ENCODE results near the gene CX3CL1.

DNA sequence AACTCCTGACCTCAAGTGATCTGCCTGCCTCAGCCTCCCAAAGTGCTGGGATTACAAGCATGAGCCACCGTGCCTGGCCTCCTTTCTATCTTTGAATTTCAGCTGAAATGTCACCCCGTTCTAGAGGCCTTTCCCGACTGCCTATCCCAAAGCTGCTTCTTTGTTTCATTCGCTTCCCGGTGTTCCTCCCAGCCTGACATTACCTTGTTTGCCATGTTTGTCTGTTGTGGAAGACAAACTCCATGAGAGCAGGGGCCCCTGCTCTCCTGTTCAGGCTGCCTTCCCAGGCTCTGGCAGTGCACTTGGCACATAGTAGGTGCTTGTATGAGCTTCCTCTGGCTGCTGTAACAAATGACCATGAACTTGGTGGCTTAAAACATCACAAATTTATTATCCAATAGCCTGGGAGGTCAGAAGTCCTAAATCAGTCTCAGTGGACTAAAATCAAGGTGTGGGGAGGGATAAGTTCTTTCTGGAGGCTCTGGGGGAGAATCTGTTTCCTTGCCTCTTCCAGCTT lies 16.3 kb upstream of the CX3CL1 start:
- TF ChIP-seq SOX5 (CRISPR knock-in tag; IDR thresholded peaks at IDR 0.05; ENCODE audit: borderline replicate concordance) (no peak), ZFP36 (IDR thresholded peaks at IDR 0.05; ENCODE audit: borderline replicate concordance, low read depth, low read length, partially characterized antibody) (no peak), ARHGAP35 (CRISPR knock-in tag; IDR thresholded peaks at IDR 0.05; ENCODE audit: borderline replicate concordance) (no peak), HMG20B (CRISPR knock-in tag; conservative IDR thresholded peaks at IDR 0.05) (no peak), SCMH1 (CRISPR knock-in tag; IDR thresholded peaks at IDR 0.05; ENCODE audit: borderline replicate concordance) (no peak), SMARCE1 (IDR thresholded peaks at IDR 0.05; ENCODE audit: borderline replicate concordance) (no peak), CBFB (CRISPR knock-in tag; IDR thresholded peaks at IDR 0.05) (no peak), JUND (CRISPR knock-in tag; IDR thresholded peaks at IDR 0.05) (no peak), POLR2A (IDR thresholded peaks at IDR 0.05; ENCODE audit: insufficient read depth in 1 of 2, low read depth in 2 of 2, low read length in 2 of 2) (no peak), ZNF274 (CRISPR knock-in tag; IDR thresholded peaks at IDR 0.05) (no peak)
- TF ChIP-seq, protein P1, sequence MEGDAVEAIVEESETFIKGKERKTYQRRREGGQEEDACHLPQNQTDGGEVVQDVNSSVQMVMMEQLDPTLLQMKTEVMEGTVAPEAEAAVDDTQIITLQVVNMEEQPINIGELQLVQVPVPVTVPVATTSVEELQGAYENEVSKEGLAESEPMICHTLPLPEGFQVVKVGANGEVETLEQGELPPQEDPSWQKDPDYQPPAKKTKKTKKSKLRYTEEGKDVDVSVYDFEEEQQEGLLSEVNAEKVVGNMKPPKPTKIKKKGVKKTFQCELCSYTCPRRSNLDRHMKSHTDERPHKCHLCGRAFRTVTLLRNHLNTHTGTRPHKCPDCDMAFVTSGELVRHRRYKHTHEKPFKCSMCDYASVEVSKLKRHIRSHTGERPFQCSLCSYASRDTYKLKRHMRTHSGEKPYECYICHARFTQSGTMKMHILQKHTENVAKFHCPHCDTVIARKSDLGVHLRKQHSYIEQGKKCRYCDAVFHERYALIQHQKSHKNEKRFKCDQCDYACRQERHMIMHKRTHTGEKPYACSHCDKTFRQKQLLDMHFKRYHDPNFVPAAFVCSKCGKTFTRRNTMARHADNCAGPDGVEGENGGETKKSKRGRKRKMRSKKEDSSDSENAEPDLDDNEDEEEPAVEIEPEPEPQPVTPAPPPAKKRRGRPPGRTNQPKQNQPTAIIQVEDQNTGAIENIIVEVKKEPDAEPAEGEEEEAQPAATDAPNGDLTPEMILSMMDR (CRISPR knock-in tag; IDR thresholded peaks at IDR 0.05) = no peak
- TF ChIP-seq, protein P2, sequence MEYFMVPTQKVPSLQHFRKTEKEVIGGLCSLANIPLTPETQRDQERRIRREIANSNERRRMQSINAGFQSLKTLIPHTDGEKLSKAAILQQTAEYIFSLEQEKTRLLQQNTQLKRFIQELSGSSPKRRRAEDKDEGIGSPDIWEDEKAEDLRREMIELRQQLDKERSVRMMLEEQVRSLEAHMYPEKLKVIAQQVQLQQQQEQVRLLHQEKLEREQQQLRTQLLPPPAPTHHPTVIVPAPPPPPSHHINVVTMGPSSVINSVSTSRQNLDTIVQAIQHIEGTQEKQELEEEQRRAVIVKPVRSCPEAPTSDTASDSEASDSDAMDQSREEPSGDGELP (IDR thresholded peaks at IDR 0.05; ENCODE audit: borderline replicate concordance, low read depth) = no peak
- TF ChIP-seq, protein P3, sequence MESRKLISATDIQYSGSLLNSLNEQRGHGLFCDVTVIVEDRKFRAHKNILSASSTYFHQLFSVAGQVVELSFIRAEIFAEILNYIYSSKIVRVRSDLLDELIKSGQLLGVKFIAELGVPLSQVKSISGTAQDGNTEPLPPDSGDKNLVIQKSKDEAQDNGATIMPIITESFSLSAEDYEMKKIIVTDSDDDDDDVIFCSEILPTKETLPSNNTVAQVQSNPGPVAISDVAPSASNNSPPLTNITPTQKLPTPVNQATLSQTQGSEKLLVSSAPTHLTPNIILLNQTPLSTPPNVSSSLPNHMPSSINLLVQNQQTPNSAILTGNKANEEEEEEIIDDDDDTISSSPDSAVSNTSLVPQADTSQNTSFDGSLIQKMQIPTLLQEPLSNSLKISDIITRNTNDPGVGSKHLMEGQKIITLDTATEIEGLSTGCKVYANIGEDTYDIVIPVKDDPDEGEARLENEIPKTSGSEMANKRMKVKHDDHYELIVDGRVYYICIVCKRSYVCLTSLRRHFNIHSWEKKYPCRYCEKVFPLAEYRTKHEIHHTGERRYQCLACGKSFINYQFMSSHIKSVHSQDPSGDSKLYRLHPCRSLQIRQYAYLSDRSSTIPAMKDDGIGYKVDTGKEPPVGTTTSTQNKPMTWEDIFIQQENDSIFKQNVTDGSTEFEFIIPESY (CRISPR knock-in tag; IDR thresholded peaks at IDR 0.05) = no peak

All from HepG2 (cell line).